GM12878 (cell line): ENCODE measurements around the gene EEF1AKMT3. TPM values are rescaled to one million over a fixed set of nuclear protein-coding genes. Genes with fewer than 3 reads are reported as not detected.

Experiments used
- ATAC-seq: fragments of 200-7000 bp; cut with Tn5 transposase; 3 replicates; pipeline ENCODE4 v1.9.1; 2020; ENCODE audit warnings: mild to moderate bottlenecking, moderate library complexity
- BruUV-seq: library from RNA; stranded (reverse); fragments of 400-500 nt; replicated peaks from 2 replicates; lab custom pipeline; 2021; lab: Mats Ljungman, UMichigan
- CTCF ChIA-PET: fragments of 300-600 bp; sonication (Branson Sonifier 250); formaldehyde crosslinking; extraction: SDS; loops from one replicate; lab custom pipeline; 2021; ENCODE audit warnings: inconsistent platforms; lab: Yijun Ruan, JAX
- POLR2A ChIA-PET: fragments of 350-600 bp; formaldehyde crosslinking; extraction: SDS; loops from one replicate; lab custom pipeline; 2021; ENCODE audit warnings: inconsistent platforms; lab: Charles Lee
- RAD21 ChIA-PET: fragments of 300-600 bp; sonication (Branson Sonifier 250); formaldehyde crosslinking; loops from one replicate; lab custom pipeline; 2023; ENCODE audit warnings: antibody characterized with exemption; ENCODE audit not compliant: unreplicated experiment; lab: Charles Lee
- SMC1A ChIA-PET: fragments of 300-600 bp; sonication (Branson Sonifier 250); formaldehyde crosslinking; loops from one replicate; lab custom pipeline; 2023; ENCODE audit not compliant: unreplicated experiment, uncharacterized antibody; lab: Charles Lee
- DNase-seq: peaks from one replicate; pipeline ENCODE4 v3.0.0-alpha.2; 2011; ENCODE audit warnings: low read depth, low spot score
- FAIRE-seq: peaks from 3 replicates; lab custom pipeline; 2011; peaks lifted over from hg19 to GRCh38; lab: Jason Lieb, UNC
- H2AFZ ChIP-seq: 2 replicates; pipeline ENCODE4 v1.6.0; 2011; ENCODE audit warnings: low read depth, low read length, control low read depth; ENCODE audit not compliant: control insufficient read depth
- H3K27ac ChIP-seq: 2 replicates; pipeline ENCODE4 v1.5.1; 2011; ENCODE audit warnings: control low read depth; ENCODE audit not compliant: control insufficient read depth, insufficient read depth
- H3K27me3 ChIP-seq, 2 experiments: replicated peaks in 1 of 2; 2 replicates each; pipeline versions ENCODE4 v1.6.0 to v1.6.1; 2011; ENCODE audit warnings: low read length in 1 of 2; ENCODE audit not compliant: control insufficient read depth in 2 of 2, insufficient read depth in 2 of 2
- H3K36me3 ChIP-seq, 2 experiments: 2 replicates each; pipeline ENCODE4 v1.5.1; 2011; ENCODE audit warnings: low read length in 1 of 2; ENCODE audit not compliant: control insufficient read depth in 2 of 2, insufficient read depth in 2 of 2
- H3K4me1 ChIP-seq: 2 replicates; pipeline ENCODE4 v1.6.1; 2011; ENCODE audit warnings: mild to moderate bottlenecking, low read length, moderate library complexity, mixed read lengths; ENCODE audit not compliant: control insufficient read depth, insufficient read depth
- H3K4me2 ChIP-seq: 2 replicates; pipeline ENCODE4 v1.6.0; 2011; ENCODE audit warnings: control low read depth; ENCODE audit not compliant: control insufficient read depth, insufficient read depth
- H3K4me3 ChIP-seq: fragments of 200-600 bp; sonication (generic); 2 replicates; pipeline ENCODE4 v1.5.1; 2016
- H3K79me2 ChIP-seq: 2 replicates; pipeline ENCODE4 v1.6.0; 2011; ENCODE audit warnings: low read length; ENCODE audit not compliant: control insufficient read depth, insufficient read depth
- H3K9ac ChIP-seq: 2 replicates; pipeline ENCODE4 v1.8.0; 2011; ENCODE audit warnings: low read length, control low read depth, mixed read lengths; ENCODE audit not compliant: control insufficient read depth, insufficient read depth
- H3K9me3 ChIP-seq: replicated peaks from 3 replicates; pipeline ENCODE4 v1.5.1; 2011; ENCODE audit warnings: mild to moderate bottlenecking, low read length; ENCODE audit not compliant: control insufficient read depth, insufficient read depth
- H4K20me1 ChIP-seq: 2 replicates; pipeline ENCODE4 v1.6.0; 2011; ENCODE audit not compliant: control insufficient read depth, insufficient read depth
- ATF2 ChIP-seq: IDR thresholded peaks from 2 replicates; pipeline ENCODE4 v1.6.1; 2012; ENCODE audit warnings: low read length, inconsistent platforms
- CBFB ChIP-seq: IDR thresholded peaks from 2 replicates; pipeline ENCODE4 v1.6.1; 2016; ENCODE audit warnings: antibody characterized with exemption, low read depth
- CEBPB ChIP-seq, 2 experiments: fragments of 150-350 bp in 1 of 2; IDR thresholded peaks; 2 replicates each; pipeline ENCODE4 v1.6.1; 2012 to 2014; ENCODE audit warnings: low read depth in 2 of 2, low read length in 2 of 2, borderline replicate concordance in 1 of 2, inconsistent platforms in 1 of 2
- CREM ChIP-seq: IDR thresholded peaks from 2 replicates; pipeline ENCODE4 v1.6.1; 2014; ENCODE audit warnings: antibody characterized with exemption, low read depth
- E2F4 ChIP-seq: IDR thresholded peaks from 2 replicates; pipeline ENCODE4 v1.6.1; 2012; ENCODE audit warnings: low read depth, low read length, improper control_type of control experiment
- EED ChIP-seq: sonication (generic); IDR thresholded peaks from 2 replicates; pipeline ENCODE4 v1.6.1; 2016; ENCODE audit warnings: antibody characterized with exemption, low read depth
- JUNB ChIP-seq: IDR thresholded peaks from 2 replicates; pipeline ENCODE4 v1.6.1; 2016; ENCODE audit warnings: antibody characterized with exemption, mild to moderate bottlenecking
- MEF2B ChIP-seq: fragments of 450-650 bp; IDR thresholded peaks from 2 replicates; pipeline ENCODE4 v1.6.1; 2018; ENCODE audit warnings: mild to moderate bottlenecking, moderate library complexity; ENCODE audit not compliant: partially characterized antibody, poor library complexity, severe bottlenecking
- NR2C2 ChIP-seq: IDR thresholded peaks from 2 replicates; pipeline ENCODE4 v1.6.1; 2011; ENCODE audit warnings: borderline replicate concordance, low read depth; ENCODE audit not compliant: control insufficient read depth, insufficient read length
- NRF1 ChIP-seq: conservative IDR thresholded peaks from 2 replicates; pipeline ENCODE4 v1.6.1; 2011; ENCODE audit warnings: mild to moderate bottlenecking, low read depth, low read length, improper control_type of control experiment
- RUNX3 ChIP-seq: IDR thresholded peaks from 2 replicates; pipeline ENCODE4 v1.6.1; 2012; ENCODE audit warnings: low read length, inconsistent platforms
- TAF1 ChIP-seq: IDR thresholded peaks from 2 replicates; pipeline ENCODE4 v1.6.1; 2011; ENCODE audit warnings: mild to moderate bottlenecking, low read depth, low read length, borderline replicate concordance
- TCF7 ChIP-seq: IDR thresholded peaks from 2 replicates; pipeline ENCODE4 v1.6.1; 2014; ENCODE audit warnings: antibody characterized with exemption, borderline replicate concordance
- YBX1 ChIP-seq: fragments of 450-650 bp; IDR thresholded peaks from 2 replicates; pipeline ENCODE4 v1.6.1; 2016; ENCODE audit warnings: antibody characterized with exemption
- ZNF622 ChIP-seq: fragments of 450-650 bp; IDR thresholded peaks from 2 replicates; pipeline ENCODE4 v1.6.1; 2017; ENCODE audit warnings: mild to moderate bottlenecking, inconsistent platforms
- WGBS: methylation state at CpG from one replicate; pipeline ENCODE4 v1.1.6; 2016; ENCODE audit warnings: low lambda C conversion rate; ENCODE audit not compliant: insufficient replicate concordance, insufficient coverage; ENCODE audit errors: missing lambda C conversion rate; 5-methylcytosine and 5-hydroxymethylcytosine counted together
- in situ Hi-C: fragments of 300-500 bp; cut with MboI; formaldehyde crosslinking; loops from 9 replicates; pipeline ENCODE4 v1.14.3; 2018; ENCODE audit warnings: mixed read lengths
- intact Hi-C: fragments of 100-400 bp; cut with micrococcal nuclease; formaldehyde crosslinking; loops from one replicate; pipeline ENCODE4 v1.14.2; 2022; ENCODE audit not compliant: unreplicated experiment
- polyA plus RNA-seq, 11 experiments: library from polyadenylated mRNA; depleted of rRNA in 4 of 11; unstranded in 6 of 11; stranded (reverse) in 5 of 11; fragments of >200 nt; fragmentation: Nextera tagmentation in 4 of 11; fragmentation: Illumina TruSeq in 1 of 11; extraction: Ambion mirVana in 4 of 11; extraction: Trizol in 1 of 11; gene quantifications; 1 replicate in 1 of 11; 2 replicates in 10 of 11; pipeline versions ENCODE4 v1.2.1 to v1.2.3, GENCODE V29; 2011 to 2016; ENCODE audit warnings: inconsistent platforms in 2 of 11, missing spikeins in 2 of 11, low read depth in 1 of 11
- total RNA-seq, 4 experiments: library from RNA; depleted of rRNA in 3 of 4; stranded (reverse); fragments of >200 nt in 3 of 4; fragmentation: Illumina TruSeq in 1 of 4; extraction: Trizol in 1 of 4; gene quantifications; 2 replicates each; pipeline versions ENCODE4 v1.2.1 to v1.2.3, GENCODE V29; 2013 to 2021
- TF ChIP-seq, protein P1 (sequence below): fragments of 450-650 bp; IDR thresholded peaks from 2 replicates; pipeline ENCODE4 v1.6.1; 2016; ENCODE audit warnings: mild to moderate bottlenecking
- TF ChIP-seq, protein P2 (sequence below): IDR thresholded peaks from 2 replicates; pipeline ENCODE4 v1.6.1; 2011; ENCODE audit warnings: low read depth, mild to moderate bottlenecking, low read length, moderate library complexity, borderline replicate concordance; ENCODE audit errors: extremely low read depth
- TF ChIP-seq, protein P3 (sequence below): fragments of 450-650 bp; IDR thresholded peaks from 2 replicates; pipeline ENCODE4 v1.6.1; 2018; ENCODE audit warnings: mild to moderate bottlenecking, low read depth, moderate library complexity; ENCODE audit not compliant: partially characterized antibody

EEF1AKMT3 gene
- total and polyA plus RNA-seq, 10 of the 15 experiments (the other 5 are each of a cell fraction or from before 2014, with no cell fraction given) = 1.2 to 8.2 (median 3.5) TPM

DNA sequence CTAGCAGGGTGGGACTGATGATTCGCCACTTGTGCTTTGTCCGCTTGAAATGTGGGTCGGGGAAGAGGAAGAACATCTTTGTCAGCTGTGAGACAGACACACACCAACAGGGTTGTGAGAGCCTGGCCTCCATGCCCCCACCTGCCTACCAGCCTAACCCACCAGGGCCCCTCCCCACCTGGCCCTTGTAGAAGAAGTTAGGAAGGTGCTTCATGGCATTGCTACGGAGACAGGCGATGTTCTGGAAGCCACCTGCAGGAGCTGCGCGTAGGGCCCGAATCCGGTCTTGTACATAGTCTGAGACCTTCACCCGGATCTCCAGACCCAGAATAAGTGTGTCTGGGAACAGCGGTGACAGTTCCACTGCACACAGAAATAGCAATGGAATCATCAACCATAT lies 2.8 kb upstream of the EEF1AKMT3 start:
- SMC1A ChIA-PET = no interaction called here
- DNase-seq (no peak), ATAC-seq (no peak), FAIRE-seq (no peak)
- no peak overlapping the region for H3K27ac ChIP-seq
- WGBS = 91% methylated on average over 11 of the region's 11 CpGs
- H3K9me3 ChIP-seq = no peaks in the 10 kb centered on the region
- TF ChIP-seq EED (no peak), NR2C2 (no peak), ZNF622 (no peak), JUNB (no peak), CEBPB (IDR thresholded peaks at IDR 0.05; ENCODE audit: borderline replicate concordance in 1 of 2, low read depth in 2 of 2, low read length in 2 of 2) (no peak), NRF1 (no peak), YBX1 (no peak), CBFB (no peak), CREM (no peak), MEF2B (no peak), ATF2 (no peak), TAF1 (no peak), RUNX3 (no peak), E2F4 (no peak), TCF7 (no peak)
- TF ChIP-seq, protein P1, sequence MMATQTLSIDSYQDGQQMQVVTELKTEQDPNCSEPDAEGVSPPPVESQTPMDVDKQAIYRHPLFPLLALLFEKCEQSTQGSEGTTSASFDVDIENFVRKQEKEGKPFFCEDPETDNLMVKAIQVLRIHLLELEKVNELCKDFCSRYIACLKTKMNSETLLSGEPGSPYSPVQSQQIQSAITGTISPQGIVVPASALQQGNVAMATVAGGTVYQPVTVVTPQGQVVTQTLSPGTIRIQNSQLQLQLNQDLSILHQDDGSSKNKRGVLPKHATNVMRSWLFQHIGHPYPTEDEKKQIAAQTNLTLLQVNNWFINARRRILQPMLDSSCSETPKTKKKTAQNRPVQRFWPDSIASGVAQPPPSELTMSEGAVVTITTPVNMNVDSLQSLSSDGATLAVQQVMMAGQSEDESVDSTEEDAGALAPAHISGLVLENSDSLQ = no peak
- TF ChIP-seq, protein P2, sequence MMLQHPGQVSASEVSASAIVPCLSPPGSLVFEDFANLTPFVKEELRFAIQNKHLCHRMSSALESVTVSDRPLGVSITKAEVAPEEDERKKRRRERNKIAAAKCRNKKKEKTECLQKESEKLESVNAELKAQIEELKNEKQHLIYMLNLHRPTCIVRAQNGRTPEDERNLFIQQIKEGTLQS = no peak
- TF ChIP-seq, protein P3, sequence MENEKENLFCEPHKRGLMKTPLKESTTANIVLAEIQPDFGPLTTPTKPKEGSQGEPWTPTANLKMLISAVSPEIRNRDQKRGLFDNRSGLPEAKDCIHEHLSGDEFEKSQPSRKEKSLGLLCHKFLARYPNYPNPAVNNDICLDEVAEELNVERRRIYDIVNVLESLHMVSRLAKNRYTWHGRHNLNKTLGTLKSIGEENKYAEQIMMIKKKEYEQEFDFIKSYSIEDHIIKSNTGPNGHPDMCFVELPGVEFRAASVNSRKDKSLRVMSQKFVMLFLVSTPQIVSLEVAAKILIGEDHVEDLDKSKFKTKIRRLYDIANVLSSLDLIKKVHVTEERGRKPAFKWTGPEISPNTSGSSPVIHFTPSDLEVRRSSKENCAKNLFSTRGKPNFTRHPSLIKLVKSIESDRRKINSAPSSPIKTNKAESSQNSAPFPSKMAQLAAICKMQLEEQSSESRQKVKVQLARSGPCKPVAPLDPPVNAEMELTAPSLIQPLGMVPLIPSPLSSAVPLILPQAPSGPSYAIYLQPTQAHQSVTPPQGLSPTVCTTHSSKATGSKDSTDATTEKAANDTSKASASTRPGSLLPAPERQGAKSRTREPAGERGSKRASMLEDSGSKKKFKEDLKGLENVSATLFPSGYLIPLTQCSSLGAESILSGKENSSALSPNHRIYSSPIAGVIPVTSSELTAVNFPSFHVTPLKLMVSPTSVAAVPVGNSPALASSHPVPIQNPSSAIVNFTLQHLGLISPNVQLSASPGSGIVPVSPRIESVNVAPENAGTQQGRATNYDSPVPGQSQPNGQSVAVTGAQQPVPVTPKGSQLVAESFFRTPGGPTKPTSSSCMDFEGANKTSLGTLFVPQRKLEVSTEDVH = no peak
- RAD21 ChIA-PET = no interaction called here
- H2AFZ ChIP-seq = no peak overlapping the region
- in situ Hi-C loops = no loop called here
- peaks cover 0 to 4% of the 10 kb centered on the region in 2 experiments; a peak in 2 of 4 replicates for H3K36me3 ChIP-seq
- no peaks in the 10 kb centered on the region for H3K79me2 ChIP-seq
- BruUV-seq = no TSS peak
- CTCF ChIA-PET = interaction anchor here (1.2 to 7.3 kb wide), 3 partner anchors 10 to 14 kb away, joined by 4 to 62 read pairs (median 5); partner anchors contain the start of genes MARCHF9 and TSFM
- H4K20me1 ChIP-seq = no peaks in the 10 kb centered on the region
- intact Hi-C loops = no loop called here
- POLR2A ChIA-PET = no interaction called here
- H3K27me3 ChIP-seq = peaks cover 10 to 19% of the 10 kb centered on the region in 2 experiments; a peak in 3 of 4 replicates
- peaks cover 23% of the 10 kb centered on the region for H3K4me1 ChIP-seq
- no peak overlapping the region for H3K9ac ChIP-seq
- no peak overlapping the region for H3K4me3 ChIP-seq
- no peak overlapping the region for H3K4me2 ChIP-seq
